Keratinocyte (primary cell): Measurements from ENCODE around the gene STARD10. TPM values are rescaled to one million over a fixed set of nuclear protein-coding genes. Genes with fewer than 3 reads are reported as not detected.

Experiments
- DNase-seq: peaks from one replicate; pipeline ENCODE4 v3.0.0-alpha.2; 2011; ENCODE audit warnings: low read depth, missing footprints, low spot score
- FAIRE-seq: peaks from 2 replicates; lab custom pipeline; 2011; peaks lifted over from hg19 to GRCh38; lab: Jason Lieb, UNC
- H2AFZ ChIP-seq: 2 replicates; pipeline ENCODE4 v1.6.0; 2012; ENCODE audit warnings: low read length, control low read depth, inconsistent platforms; ENCODE audit not compliant: control insufficient read depth
- H3K27ac ChIP-seq: 2 replicates; pipeline ENCODE4 v1.5.1; 2011; ENCODE audit warnings: low read length; ENCODE audit not compliant: control insufficient read depth, insufficient read depth
- H3K27me3 ChIP-seq: 3 replicates; pipeline ENCODE4 v1.6.0; 2011; ENCODE audit warnings: low read length; ENCODE audit not compliant: control insufficient read depth, insufficient read depth; ENCODE audit errors: extremely low read depth
- H3K36me3 ChIP-seq, 2 experiments: 2 replicates in 1 of 2; 3 replicates in 1 of 2; pipeline ENCODE4 v1.5.1; 2011; ENCODE audit warnings: low read length in 2 of 2, mild to moderate bottlenecking in 1 of 2; ENCODE audit not compliant: control insufficient read depth in 2 of 2, insufficient read depth in 2 of 2; ENCODE audit errors: extremely low read depth in 1 of 2
- H3K4me1 ChIP-seq: 3 replicates; pipeline ENCODE4 v1.5.1; 2011; ENCODE audit warnings: low read length; ENCODE audit not compliant: control insufficient read depth, insufficient read depth; ENCODE audit errors: extremely low read depth
- H3K4me2 ChIP-seq: 3 replicates; pipeline ENCODE4 v1.6.0; 2011; ENCODE audit warnings: low read depth, low read length; ENCODE audit not compliant: control insufficient read depth, insufficient read depth; ENCODE audit errors: extremely low read depth
- H3K4me3 ChIP-seq, 3 experiments: fragments of 200-600 bp in 1 of 3; sonication (generic) in 1 of 3; 2 replicates in 2 of 3; 3 replicates in 1 of 3; pipeline ENCODE4 v1.5.1; 2011 to 2016; ENCODE audit warnings: low read length in 3 of 3, mild to moderate bottlenecking in 3 of 3, control low read depth in 2 of 3, inconsistent platforms in 1 of 3, low read depth in 1 of 3, mixed read lengths in 1 of 3, mixed run types in 1 of 3, moderate library complexity in 1 of 3; ENCODE audit not compliant: control insufficient read depth in 2 of 3, insufficient read depth in 2 of 3; ENCODE audit errors: extremely low read depth in 1 of 3
- H3K79me2 ChIP-seq: 2 replicates; pipeline ENCODE4 v1.6.0; 2012; ENCODE audit warnings: low read length; ENCODE audit not compliant: control insufficient read depth, insufficient read depth
- H3K9ac ChIP-seq: 3 replicates; pipeline ENCODE4 v1.6.0; 2011; ENCODE audit warnings: low read length; ENCODE audit not compliant: control insufficient read depth, insufficient read depth; ENCODE audit errors: extremely low read depth
- H3K9me1 ChIP-seq: 3 replicates; pipeline ENCODE4 v1.6.0; 2011; ENCODE audit warnings: low read length; ENCODE audit not compliant: control insufficient read depth, insufficient read depth; ENCODE audit errors: extremely low read depth
- H3K9me3 ChIP-seq: 2 replicates; pipeline ENCODE4 v1.5.1; 2012; ENCODE audit warnings: low read depth, low read length; ENCODE audit not compliant: control insufficient read depth
- H4K20me1 ChIP-seq: 3 replicates; pipeline ENCODE4 v1.6.0; 2011; ENCODE audit warnings: low read length; ENCODE audit not compliant: control insufficient read depth, insufficient read depth; ENCODE audit errors: extremely low read depth
- EZH2 ChIP-seq: IDR thresholded peaks from one replicate; pipeline ENCODE4 v1.6.1; 2012; ENCODE audit warnings: inconsistent platforms, mild to moderate bottlenecking, low read length, moderate library complexity
- dilution Hi-C: fragments of 300-500 bp; cut with MboI; formaldehyde crosslinking; loops from one replicate; pipeline ENCODE4 v1.7.0; 2020; ENCODE audit warnings: low sequenced_read_pairs; ENCODE audit not compliant: extremely low pct_ligation_motif_present
- polyA plus RNA-seq, 5 experiments: library from polyadenylated mRNA; depleted of rRNA in 3 of 5; stranded (reverse) in 3 of 5; stranded (forward) in 1 of 5; unstranded in 1 of 5; fragments of >200 nt; gene quantifications; 1 replicate in 1 of 5; 2 replicates in 3 of 5; 3 replicates in 1 of 5; pipeline versions ENCODE4 v1.2.1 to v1.2.3, GENCODE V29; 2011 to 2012; ENCODE audit warnings: missing spikeins in 2 of 5, low read depth in 1 of 5, low replicate concordance in 1 of 5
- TF ChIP-seq, protein P1 (sequence below), 3 experiments: IDR thresholded peaks in 1 of 3; conservative IDR thresholded peaks in 1 of 3; optimal IDR thresholded peaks in 1 of 3; 2 replicates in 2 of 3; 3 replicates in 1 of 3; pipeline versions ENCODE3 to v1.5.1; 2011; ENCODE audit warnings: low read length in 3 of 3, mild to moderate bottlenecking in 3 of 3, moderate library complexity in 2 of 3, control low read depth in 1 of 3, inconsistent platforms in 1 of 3; ENCODE audit not compliant: insufficient read depth in 2 of 3; ENCODE audit errors: extremely low read depth in 1 of 3

Gene STARD10
- polyA plus RNA-seq, 1 donor (not counting 4 experiments of a cell fraction or from before 2014, with no cell fraction given) = 67.0 TPM

- H3K4me1 ChIP-seq = peaks cover 55% of the 10 kb centered on the region
- peak overlapping the region; percentile 90 for H2AFZ ChIP-seq
- H3K4me3 ChIP-seq = peak overlapping the region; percentile 51 to 79 (median 79)
- peaks cover 64% of the 10 kb centered on the region for H3K79me2 ChIP-seq
- dilution Hi-C loops = no loop called here
- FAIRE-seq (peak; percentile 41), DNase-seq (peak; percentile 57)
- peaks cover 4% of the 10 kb centered on the region for H4K20me1 ChIP-seq
- peak overlapping the region; percentile 99 for H3K4me2 ChIP-seq
- peaks cover 8 to 23% of the 10 kb centered on the region in 2 experiments for H3K36me3 ChIP-seq
- peaks cover 7% of the 10 kb centered on the region for H3K9me1 ChIP-seq
- H3K9me3 ChIP-seq = no peaks in the 10 kb centered on the region
- peak overlapping the region; percentile 89 for H3K9ac ChIP-seq
- H3K27ac ChIP-seq = peak overlapping the region; percentile 93
- TF ChIP-seq, protein P1, sequence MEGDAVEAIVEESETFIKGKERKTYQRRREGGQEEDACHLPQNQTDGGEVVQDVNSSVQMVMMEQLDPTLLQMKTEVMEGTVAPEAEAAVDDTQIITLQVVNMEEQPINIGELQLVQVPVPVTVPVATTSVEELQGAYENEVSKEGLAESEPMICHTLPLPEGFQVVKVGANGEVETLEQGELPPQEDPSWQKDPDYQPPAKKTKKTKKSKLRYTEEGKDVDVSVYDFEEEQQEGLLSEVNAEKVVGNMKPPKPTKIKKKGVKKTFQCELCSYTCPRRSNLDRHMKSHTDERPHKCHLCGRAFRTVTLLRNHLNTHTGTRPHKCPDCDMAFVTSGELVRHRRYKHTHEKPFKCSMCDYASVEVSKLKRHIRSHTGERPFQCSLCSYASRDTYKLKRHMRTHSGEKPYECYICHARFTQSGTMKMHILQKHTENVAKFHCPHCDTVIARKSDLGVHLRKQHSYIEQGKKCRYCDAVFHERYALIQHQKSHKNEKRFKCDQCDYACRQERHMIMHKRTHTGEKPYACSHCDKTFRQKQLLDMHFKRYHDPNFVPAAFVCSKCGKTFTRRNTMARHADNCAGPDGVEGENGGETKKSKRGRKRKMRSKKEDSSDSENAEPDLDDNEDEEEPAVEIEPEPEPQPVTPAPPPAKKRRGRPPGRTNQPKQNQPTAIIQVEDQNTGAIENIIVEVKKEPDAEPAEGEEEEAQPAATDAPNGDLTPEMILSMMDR (optimal IDR thresholded peaks at IDR 0.05 in 1 of 3, IDR thresholded peaks at IDR 0.05 in 1 of 3, conservative IDR thresholded peaks at IDR 0.05 in 1 of 3; ENCODE audit: extremely low read depth in 1 of 3, insufficient read depth in 2 of 3, low read length in 3 of 3) = no peak
- no peak for TF ChIP-seq EZH2
- H3K27me3 ChIP-seq = no peaks in the 10 kb centered on the region
These were observed 71.6 kb downstream of the STARD10 start for GRCh38 chr11:72722050-72722748.

GRCh38 chr11:72721689-72722049 lies 72.2 kb downstream of the STARD10 start:
- Histone ChIP-seq H4K20me1 (peaks cover 4% of the 10 kb centered on the region), H3K9me3 (no peaks in the 10 kb centered on the region), H2AFZ (peak overlapping the region; percentile 90), H3K4me3 (peak overlapping the region; percentile 51 to 79 (median 79)), H3K4me1 (peaks cover 55% of the 10 kb centered on the region), H3K27me3 (no peaks in the 10 kb centered on the region), H3K36me3 (peaks cover 13 to 25% of the 10 kb centered on the region in 2 experiments), H3K79me2 (peaks cover 68% of the 10 kb centered on the region), H3K9me1 (peaks cover 7% of the 10 kb centered on the region), H3K4me2 (peak overlapping the region; percentile 99), H3K27ac (peak overlapping the region; percentile 93), H3K9ac (peak overlapping the region; percentile 89)
- no peak for FAIRE-seq
- peak; percentile 80 for DNase-seq
- TF ChIP-seq, protein P1 (optimal IDR thresholded peaks at IDR 0.05 in 1 of 3, IDR thresholded peaks at IDR 0.05 in 1 of 3, conservative IDR thresholded peaks at IDR 0.05 in 1 of 3; ENCODE audit: extremely low read depth in 1 of 3, insufficient read depth in 2 of 3, low read length in 3 of 3) = no peak
- TF ChIP-seq EZH2 = no peak
- dilution Hi-C loops = no loop called here
